HEK293 (cell line): ENCODE measurements around the gene FOXO1.

Experiments
- CTCF ChIA-PET: fragments of 350-600 bp; formaldehyde crosslinking; extraction: SDS; loops from one replicate; lab custom pipeline; 2021; ENCODE audit warnings: antibody characterized with exemption; lab: Yijun Ruan, JAX
- POLR2A ChIA-PET: fragments of 300-600 bp; formaldehyde crosslinking; extraction: SDS; loops from one replicate; lab custom pipeline; 2020; ENCODE audit warnings: antibody characterized with exemption, inconsistent platforms; lab: Yijun Ruan, JAX
- H3K27ac ChIP-seq: fragments of 200-500 bp; sonication (Bioruptor generic); 2 replicates; pipeline ENCODE4 v1.5.1; 2014; ENCODE audit warnings: low read depth, low read length, control low read depth, inconsistent platforms; ENCODE audit errors: extremely low read depth
- H3K36me3 ChIP-seq, 2 experiments: fragments of 200-500 bp in 1 of 2; sonication (Bioruptor generic) in 1 of 2; 1 replicate in 1 of 2; 2 replicates in 1 of 2; pipeline ENCODE4 v1.5.1; 2014 to 2017; ENCODE audit warnings: inconsistent platforms in 2 of 2, low read length in 2 of 2; ENCODE audit not compliant: control insufficient read depth in 2 of 2, insufficient read depth in 1 of 2
- H3K4me1 ChIP-seq: fragments of 200-500 bp; sonication (Bioruptor generic); 2 replicates; pipeline ENCODE4 v1.5.1; 2014; ENCODE audit warnings: mild to moderate bottlenecking, low read length, inconsistent platforms; ENCODE audit not compliant: control insufficient read depth, insufficient read depth
- H3K4me3 ChIP-seq: 2 replicates; pipeline ENCODE4 v1.5.1; 2011; ENCODE audit warnings: low read depth, mild to moderate bottlenecking, control low read depth, low read length, moderate library complexity
- H3K9me3 ChIP-seq: fragments of 200-500 bp; sonication (Bioruptor generic); 2 replicates; pipeline ENCODE4 v1.5.1; 2014; ENCODE audit warnings: low read depth, low read length, inconsistent platforms; ENCODE audit not compliant: control insufficient read depth, insufficient read depth
- GFI1B ChIP-seq: fragments of 450-650 bp; formaldehyde crosslinking; IDR thresholded peaks from 2 replicates; pipeline ENCODE4 v1.5.1; 2016; ENCODE audit warnings: missing biosample characterization, missing genetic modification characterization
- GLI2 ChIP-seq: fragments of 450-650 bp; formaldehyde crosslinking; IDR thresholded peaks from 2 replicates; pipeline ENCODE4; 2017; ENCODE audit warnings: missing biosample characterization, missing genetic modification characterization, low read depth, borderline replicate concordance
- KLF8 ChIP-seq: fragments of 450-650 bp; formaldehyde crosslinking; IDR thresholded peaks from 2 replicates; pipeline ENCODE4 v1.5.1; 2016; ENCODE audit warnings: missing biosample characterization, missing genetic modification characterization
- TRIM28 ChIP-seq: IDR thresholded peaks from 2 replicates; pipeline ENCODE4 v1.6.1; 2011; ENCODE audit warnings: low read length, control low read depth, borderline replicate concordance
- ZBTB8A ChIP-seq: fragments of 450-650 bp; formaldehyde crosslinking; IDR thresholded peaks from 2 replicates; pipeline ENCODE4 v1.5.1; 2016; ENCODE audit warnings: missing biosample characterization, missing genetic modification characterization
- ZIC2 ChIP-seq: fragments of 450-650 bp; formaldehyde crosslinking; IDR thresholded peaks from 2 replicates; pipeline ENCODE4 v1.5.1; 2016; ENCODE audit warnings: missing biosample characterization, missing genetic modification characterization
- ZNF114 ChIP-seq: fragments of 450-650 bp; formaldehyde crosslinking; IDR thresholded peaks from 2 replicates; pipeline ENCODE4 v1.5.0; 2017; ENCODE audit warnings: missing biosample characterization, missing genetic modification characterization
- ZNF146 ChIP-seq: fragments of 450-650 bp; formaldehyde crosslinking; IDR thresholded peaks from 2 replicates; pipeline ENCODE4 v1.5.1; 2016; ENCODE audit warnings: missing biosample characterization, missing genetic modification characterization
- ZNF169 ChIP-seq: fragments of 450-650 bp; formaldehyde crosslinking; IDR thresholded peaks from 2 replicates; pipeline ENCODE4 v1.5.1; 2016; ENCODE audit warnings: missing biosample characterization, missing genetic modification characterization
- ZNF202 ChIP-seq: fragments of 450-650 bp; formaldehyde crosslinking; IDR thresholded peaks from 2 replicates; pipeline ENCODE4 v1.5.1; 2016; ENCODE audit warnings: missing biosample characterization, missing genetic modification characterization, borderline replicate concordance
- ZNF211 ChIP-seq: fragments of 450-650 bp; formaldehyde crosslinking; IDR thresholded peaks from 2 replicates; pipeline ENCODE4 v1.5.1; 2016; ENCODE audit warnings: low read depth, missing biosample characterization, missing genetic modification characterization
- ZNF221 ChIP-seq: fragments of 450-650 bp; formaldehyde crosslinking; IDR thresholded peaks from 2 replicates; pipeline ENCODE4 v1.5.1; 2017; ENCODE audit warnings: missing biosample characterization, missing genetic modification characterization, borderline replicate concordance
- ZNF248 ChIP-seq: fragments of 450-650 bp; formaldehyde crosslinking; IDR thresholded peaks from 2 replicates; pipeline ENCODE4 v1.5.1; 2017; ENCODE audit warnings: missing biosample characterization, missing genetic modification characterization
- ZNF354C ChIP-seq: fragments of 450-650 bp; formaldehyde crosslinking; IDR thresholded peaks from 2 replicates; pipeline ENCODE4 v1.5.1; 2016; ENCODE audit warnings: missing biosample characterization, missing genetic modification characterization, low read depth, borderline replicate concordance
- ZNF37A ChIP-seq: fragments of 450-650 bp; IDR thresholded peaks from 2 replicates; pipeline ENCODE4 v1.5.1; 2018; ENCODE audit warnings: missing biosample characterization, missing genetic modification characterization
- ZNF544 ChIP-seq: fragments of 450-650 bp; formaldehyde crosslinking; IDR thresholded peaks from 2 replicates; pipeline ENCODE4 v1.5.0; 2017; ENCODE audit warnings: missing biosample characterization, missing genetic modification characterization
- ZNF585B ChIP-seq: fragments of 450-650 bp; formaldehyde crosslinking; IDR thresholded peaks from 2 replicates; pipeline ENCODE4 v1.5.1; 2016; ENCODE audit warnings: missing biosample characterization, missing genetic modification characterization
- ZNF610 ChIP-seq: fragments of 450-650 bp; formaldehyde crosslinking; IDR thresholded peaks from 2 replicates; pipeline ENCODE4 v1.5.1; 2016; ENCODE audit warnings: missing biosample characterization, missing genetic modification characterization, borderline replicate concordance
- ZNF623 ChIP-seq: fragments of 450-650 bp; formaldehyde crosslinking; IDR thresholded peaks from 2 replicates; pipeline ENCODE4 v1.5.1; 2016; ENCODE audit warnings: missing biosample characterization, missing genetic modification characterization
- ZNF624 ChIP-seq: fragments of 450-650 bp; formaldehyde crosslinking; IDR thresholded peaks from 2 replicates; pipeline ENCODE4 v1.5.1; 2017; ENCODE audit warnings: missing biosample characterization, missing genetic modification characterization
- ZNF629 ChIP-seq: fragments of 450-650 bp; formaldehyde crosslinking; IDR thresholded peaks from 2 replicates; pipeline ENCODE4 v1.5.1; 2017; ENCODE audit warnings: missing biosample characterization, missing genetic modification characterization
- ZNF664 ChIP-seq: fragments of 450-650 bp; formaldehyde crosslinking; IDR thresholded peaks from 2 replicates; pipeline ENCODE4 v1.5.1; 2016; ENCODE audit warnings: missing biosample characterization, missing genetic modification characterization
- ZNF747 ChIP-seq: fragments of 450-650 bp; formaldehyde crosslinking; IDR thresholded peaks from 2 replicates; pipeline ENCODE4 v1.5.1; 2016; ENCODE audit warnings: missing biosample characterization, missing genetic modification characterization
- ZNF76 ChIP-seq: fragments of 450-650 bp; formaldehyde crosslinking; IDR thresholded peaks from 2 replicates; pipeline ENCODE4; 2016; ENCODE audit warnings: low read depth, missing biosample characterization, missing genetic modification characterization, borderline replicate concordance
- ZNF830 ChIP-seq: fragments of 450-650 bp; IDR thresholded peaks from 2 replicates; pipeline ENCODE4 v1.5.0; 2018; ENCODE audit warnings: missing biosample characterization, missing genetic modification characterization, low read depth, mild to moderate bottlenecking, moderate library complexity
- ZNF837 ChIP-seq: fragments of 450-650 bp; formaldehyde crosslinking; IDR thresholded peaks from 2 replicates; pipeline ENCODE4 v1.5.1; 2016; ENCODE audit warnings: missing biosample characterization, missing genetic modification characterization
- ZSCAN30 ChIP-seq: fragments of 450-650 bp; IDR thresholded peaks from 2 replicates; pipeline ENCODE4 v1.5.1; 2018; ENCODE audit warnings: missing biosample characterization, mild to moderate bottlenecking, missing genetic modification characterization, moderate library complexity
- TF ChIP-seq, protein P1 (sequence below): fragments of 450-650 bp; formaldehyde crosslinking; IDR thresholded peaks from 2 replicates; pipeline ENCODE4 v1.5.1; 2016; ENCODE audit warnings: missing biosample characterization, missing genetic modification characterization
- TF ChIP-seq, protein P2 (sequence below): fragments of 450-650 bp; formaldehyde crosslinking; IDR thresholded peaks from 2 replicates; pipeline ENCODE4 v1.5.1; 2016; ENCODE audit warnings: missing biosample characterization, missing genetic modification characterization
- TF ChIP-seq, protein P3 (sequence below): fragments of 450-650 bp; formaldehyde crosslinking; IDR thresholded peaks from 2 replicates; pipeline ENCODE4 v1.5.1; 2016; ENCODE audit warnings: missing biosample characterization, missing genetic modification characterization
- TF ChIP-seq, protein P4 (sequence below): fragments of 450-650 bp; formaldehyde crosslinking; IDR thresholded peaks from 2 replicates; pipeline ENCODE4 v1.5.1; 2017; ENCODE audit warnings: missing biosample characterization, missing genetic modification characterization

Gene FOXO1

DNA sequence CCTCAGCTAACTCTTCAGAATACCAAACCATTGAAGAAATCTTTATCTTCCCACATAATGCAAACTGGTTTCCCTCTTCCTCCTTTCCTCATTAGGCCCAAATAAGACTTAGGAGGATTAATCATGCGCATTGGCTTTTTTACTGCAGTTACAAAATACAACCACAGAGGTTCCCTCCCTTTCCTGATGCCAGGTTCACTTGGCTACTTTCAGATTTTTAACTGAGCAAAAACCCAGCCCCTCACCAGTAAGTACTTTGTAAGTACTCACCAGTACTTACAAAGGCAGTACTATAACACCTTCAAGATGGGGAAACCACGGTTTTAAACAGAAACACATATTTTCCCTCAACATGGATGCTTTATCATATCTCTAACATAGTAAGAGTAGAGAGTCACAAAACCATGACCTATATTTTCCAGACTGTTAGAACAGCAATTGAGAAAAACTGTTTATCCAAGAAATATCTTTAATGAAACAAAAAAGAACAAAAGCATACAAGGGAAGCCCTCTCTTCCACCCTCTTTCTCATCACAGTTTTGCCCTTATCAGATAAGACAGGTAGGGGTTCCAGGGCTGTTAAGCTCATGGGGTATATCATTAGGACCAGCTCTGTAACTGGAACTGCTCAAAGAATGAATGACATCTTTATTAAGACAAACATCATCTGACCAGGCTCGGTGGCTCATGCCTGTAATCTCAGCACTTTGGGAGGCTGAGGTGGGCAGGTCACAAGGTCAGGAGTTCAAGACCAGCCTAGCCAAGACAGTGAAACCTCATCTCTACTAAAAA, 12.7 kb downstream of the FOXO1 start:
- H3K36me3 ChIP-seq = no peaks in the 10 kb centered on the region; a peak in 1 of 3 replicates
- ChIA-PET POLR2A (no interaction called here), CTCF (no interaction called here)
- peaks cover under 1% of the 10 kb centered on the region; the same call in 1 of the 2 replicates for H3K4me1 ChIP-seq
- H3K9me3 ChIP-seq = no peaks in the 10 kb centered on the region
- no peak overlapping the region for H3K27ac ChIP-seq
- TF ChIP-seq, protein P1, sequence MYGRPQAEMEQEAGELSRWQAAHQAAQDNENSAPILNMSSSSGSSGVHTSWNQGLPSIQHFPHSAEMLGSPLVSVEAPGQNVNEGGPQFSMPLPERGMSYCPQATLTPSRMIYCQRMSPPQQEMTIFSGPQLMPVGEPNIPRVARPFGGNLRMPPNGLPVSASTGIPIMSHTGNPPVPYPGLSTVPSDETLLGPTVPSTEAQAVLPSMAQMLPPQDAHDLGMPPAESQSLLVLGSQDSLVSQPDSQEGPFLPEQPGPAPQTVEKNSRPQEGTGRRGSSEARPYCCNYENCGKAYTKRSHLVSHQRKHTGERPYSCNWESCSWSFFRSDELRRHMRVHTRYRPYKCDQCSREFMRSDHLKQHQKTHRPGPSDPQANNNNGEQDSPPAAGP (tag by site-specific recombination) = no peak
- TF ChIP-seq ZSCAN30 (tag by site-specific recombination) (no peak), ZNF169 (no peak), ZNF202 (no peak), ZNF585B (tag by site-specific recombination) (no peak), ZNF629 (no peak), ZNF624 (tag by site-specific recombination) (no peak), ZNF248 (tag by site-specific recombination) (no peak), ZNF610 (no peak), ZNF623 (no peak), TRIM28 (no peak), GLI2 (tag by site-specific recombination) (no peak), ZNF221 (tag by site-specific recombination) (no peak), ZNF830 (tag by site-specific recombination) (no peak), ZNF146 (tag by site-specific recombination) (no peak), ZBTB8A (no peak), GFI1B (tag by site-specific recombination) (no peak), ZNF211 (tag by site-specific recombination) (no peak)
- TF ChIP-seq, protein P2, sequence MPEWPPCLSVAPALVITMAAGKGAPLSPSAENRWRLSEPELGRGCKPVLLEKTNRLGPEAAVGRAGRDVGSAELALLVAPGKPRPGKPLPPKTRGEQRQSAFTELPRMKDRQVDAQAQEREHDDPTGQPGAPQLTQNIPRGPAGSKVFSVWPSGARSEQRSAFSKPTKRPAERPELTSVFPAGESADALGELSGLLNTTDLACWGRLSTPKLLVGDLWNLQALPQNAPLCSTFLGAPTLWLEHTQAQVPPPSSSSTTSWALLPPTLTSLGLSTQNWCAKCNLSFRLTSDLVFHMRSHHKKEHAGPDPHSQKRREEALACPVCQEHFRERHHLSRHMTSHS (tag by site-specific recombination) = no peak
- TF ChIP-seq, protein P3, sequence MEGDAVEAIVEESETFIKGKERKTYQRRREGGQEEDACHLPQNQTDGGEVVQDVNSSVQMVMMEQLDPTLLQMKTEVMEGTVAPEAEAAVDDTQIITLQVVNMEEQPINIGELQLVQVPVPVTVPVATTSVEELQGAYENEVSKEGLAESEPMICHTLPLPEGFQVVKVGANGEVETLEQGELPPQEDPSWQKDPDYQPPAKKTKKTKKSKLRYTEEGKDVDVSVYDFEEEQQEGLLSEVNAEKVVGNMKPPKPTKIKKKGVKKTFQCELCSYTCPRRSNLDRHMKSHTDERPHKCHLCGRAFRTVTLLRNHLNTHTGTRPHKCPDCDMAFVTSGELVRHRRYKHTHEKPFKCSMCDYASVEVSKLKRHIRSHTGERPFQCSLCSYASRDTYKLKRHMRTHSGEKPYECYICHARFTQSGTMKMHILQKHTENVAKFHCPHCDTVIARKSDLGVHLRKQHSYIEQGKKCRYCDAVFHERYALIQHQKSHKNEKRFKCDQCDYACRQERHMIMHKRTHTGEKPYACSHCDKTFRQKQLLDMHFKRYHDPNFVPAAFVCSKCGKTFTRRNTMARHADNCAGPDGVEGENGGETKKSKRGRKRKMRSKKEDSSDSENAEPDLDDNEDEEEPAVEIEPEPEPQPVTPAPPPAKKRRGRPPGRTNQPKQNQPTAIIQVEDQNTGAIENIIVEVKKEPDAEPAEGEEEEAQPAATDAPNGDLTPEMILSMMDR (tag by site-specific recombination) = no peak
- no peak overlapping the region for H3K4me3 ChIP-seq

DNA sequence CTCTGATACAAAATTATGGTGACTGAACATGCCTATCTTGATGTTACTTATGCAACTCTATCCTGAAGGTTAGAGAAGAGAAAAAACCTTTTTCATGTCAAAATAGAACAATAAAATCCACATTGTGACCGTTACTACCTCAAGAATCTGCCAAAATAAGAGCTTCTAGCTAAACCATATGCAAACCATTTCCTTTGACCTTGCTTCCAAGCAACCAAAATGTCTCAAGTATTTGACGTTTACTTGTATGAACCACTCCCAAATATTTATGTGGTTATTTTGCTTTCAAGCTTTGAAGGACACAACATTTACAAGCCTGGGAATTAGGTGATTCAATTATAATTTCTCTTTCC, 13.9 kb downstream of the FOXO1 start:
- Histone ChIP-seq H3K4me1 (peaks cover 8% of the 10 kb centered on the region; the same call in 1 of the 2 replicates), H3K27ac (no peak overlapping the region)
- CTCF ChIA-PET = no interaction called here

More for the DNA sequence above, 13.9 kb downstream of the FOXO1 start:
- POLR2A ChIA-PET = no interaction called here
- Histone ChIP-seq H3K36me3 (no peaks in the 10 kb centered on the region; a peak in 1 of 3 replicates), H3K4me3 (no peak overlapping the region), H3K9me3 (no peaks in the 10 kb centered on the region)
- TF ChIP-seq KLF8 (tag by site-specific recombination) (no peak), ZIC2 (tag by site-specific recombination) (no peak), ZNF354C (tag by site-specific recombination) (no peak), ZNF837 (tag by site-specific recombination) (no peak), ZNF544 (no peak), ZNF76 (tag by site-specific recombination) (no peak), ZNF664 (no peak), ZNF747 (tag by site-specific recombination) (no peak), ZNF37A (no peak), ZNF114 (tag by site-specific recombination) (no peak), ZNF610 (no peak)
- TF ChIP-seq, protein P2 (tag by site-specific recombination) = no peak
- TF ChIP-seq, protein P4, sequence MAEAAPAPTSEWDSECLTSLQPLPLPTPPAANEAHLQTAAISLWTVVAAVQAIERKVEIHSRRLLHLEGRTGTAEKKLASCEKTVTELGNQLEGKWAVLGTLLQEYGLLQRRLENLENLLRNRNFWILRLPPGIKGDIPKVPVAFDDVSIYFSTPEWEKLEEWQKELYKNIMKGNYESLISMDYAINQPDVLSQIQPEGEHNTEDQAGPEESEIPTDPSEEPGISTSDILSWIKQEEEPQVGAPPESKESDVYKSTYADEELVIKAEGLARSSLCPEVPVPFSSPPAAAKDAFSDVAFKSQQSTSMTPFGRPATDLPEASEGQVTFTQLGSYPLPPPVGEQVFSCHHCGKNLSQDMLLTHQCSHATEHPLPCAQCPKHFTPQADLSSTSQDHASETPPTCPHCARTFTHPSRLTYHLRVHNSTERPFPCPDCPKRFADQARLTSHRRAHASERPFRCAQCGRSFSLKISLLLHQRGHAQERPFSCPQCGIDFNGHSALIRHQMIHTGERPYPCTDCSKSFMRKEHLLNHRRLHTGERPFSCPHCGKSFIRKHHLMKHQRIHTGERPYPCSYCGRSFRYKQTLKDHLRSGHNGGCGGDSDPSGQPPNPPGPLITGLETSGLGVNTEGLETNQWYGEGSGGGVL (tag by site-specific recombination) = no peak
